Fibroblast of skin of abdomen (primary cell): ENCODE data around the gene MLLT11.
A peak's percentile ranks its signal among the peaks of the same experiment; 100 is the strongest.
"Not testable (repeated sequence)": the region's sequence is repeated elsewhere in the genome, so short reads cannot be mapped to it uniquely, and the experiment has no call there.

ENCODE experiments used
- DNase-seq: peaks from one replicate; pipeline ENCODE4 v3.0.0-alpha.2; 2013

Gene MLLT11

DNA sequence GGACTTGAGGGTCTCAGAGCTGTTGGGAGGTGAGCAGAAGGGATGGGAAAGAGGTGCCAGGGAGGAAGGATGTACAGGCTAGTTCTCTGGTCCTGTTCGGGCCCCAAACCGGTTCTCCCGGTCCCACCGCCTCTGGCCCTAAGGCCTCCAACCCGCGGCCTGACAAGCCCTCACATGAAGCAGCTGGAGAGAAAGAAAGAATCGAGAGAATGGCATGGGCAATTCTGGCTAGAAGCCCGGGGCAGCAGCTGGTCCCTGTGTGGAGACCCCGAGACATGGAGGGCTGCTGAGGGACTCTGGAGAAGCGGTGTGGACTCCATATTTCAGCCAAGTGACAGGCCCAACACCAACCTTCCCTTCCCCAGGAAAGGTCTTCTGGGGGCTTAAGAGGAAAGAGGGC, 1.5 kb upstream of the MLLT11 start:
- no peak for DNase-seq

DNA sequence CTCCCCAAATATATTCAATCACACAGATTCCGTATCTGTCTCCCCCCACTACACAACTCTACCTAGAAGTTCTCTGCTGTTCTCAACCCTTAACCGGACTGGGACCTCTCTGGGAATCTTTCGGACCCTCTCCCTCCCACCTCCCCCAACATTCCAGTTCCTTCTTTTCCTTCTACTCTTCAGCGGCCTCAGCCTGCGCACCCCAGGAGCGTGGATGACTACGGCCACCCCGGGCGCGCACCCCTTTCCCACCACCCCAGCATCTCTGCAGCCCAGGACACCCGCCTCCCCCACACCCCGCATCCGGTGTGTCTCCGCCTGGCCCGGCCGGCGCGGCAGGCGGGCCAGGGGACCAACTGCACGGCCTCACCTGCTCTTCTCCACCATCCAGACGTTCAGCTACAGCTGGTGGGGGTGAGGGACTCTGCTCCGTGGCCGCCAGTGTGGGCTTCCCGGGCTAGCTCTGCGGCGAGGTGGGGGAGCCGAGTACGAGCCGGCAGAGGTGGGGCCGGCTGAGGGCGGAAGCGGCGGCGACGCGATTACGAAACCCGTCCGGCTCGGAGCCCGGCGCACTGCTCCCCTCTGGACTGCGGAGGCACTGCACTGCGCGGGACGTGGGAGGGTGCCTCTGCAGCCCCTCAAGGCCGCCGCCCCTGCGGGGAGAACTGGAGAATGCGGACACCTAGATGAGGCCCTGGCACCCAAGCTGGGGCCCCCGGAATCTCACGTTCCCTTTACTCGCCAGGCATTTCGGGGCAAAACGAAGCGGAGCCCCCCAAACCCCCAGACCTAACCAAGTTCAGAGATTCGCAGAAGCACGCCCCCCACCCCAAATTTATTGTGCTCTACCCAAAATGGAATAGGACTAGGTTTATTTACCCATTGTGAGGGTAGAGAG, 839 bp upstream of the MLLT11 start, which contains the start of gene CDC42SE1:
TSS of gene CDC42SE1 (minus strand) at position 514 of the 898 bp plus-strand sequence. CDS start 3,892 bp downstream, outside the sequence.
- peak; percentile 85 for DNase-seq

DNA sequence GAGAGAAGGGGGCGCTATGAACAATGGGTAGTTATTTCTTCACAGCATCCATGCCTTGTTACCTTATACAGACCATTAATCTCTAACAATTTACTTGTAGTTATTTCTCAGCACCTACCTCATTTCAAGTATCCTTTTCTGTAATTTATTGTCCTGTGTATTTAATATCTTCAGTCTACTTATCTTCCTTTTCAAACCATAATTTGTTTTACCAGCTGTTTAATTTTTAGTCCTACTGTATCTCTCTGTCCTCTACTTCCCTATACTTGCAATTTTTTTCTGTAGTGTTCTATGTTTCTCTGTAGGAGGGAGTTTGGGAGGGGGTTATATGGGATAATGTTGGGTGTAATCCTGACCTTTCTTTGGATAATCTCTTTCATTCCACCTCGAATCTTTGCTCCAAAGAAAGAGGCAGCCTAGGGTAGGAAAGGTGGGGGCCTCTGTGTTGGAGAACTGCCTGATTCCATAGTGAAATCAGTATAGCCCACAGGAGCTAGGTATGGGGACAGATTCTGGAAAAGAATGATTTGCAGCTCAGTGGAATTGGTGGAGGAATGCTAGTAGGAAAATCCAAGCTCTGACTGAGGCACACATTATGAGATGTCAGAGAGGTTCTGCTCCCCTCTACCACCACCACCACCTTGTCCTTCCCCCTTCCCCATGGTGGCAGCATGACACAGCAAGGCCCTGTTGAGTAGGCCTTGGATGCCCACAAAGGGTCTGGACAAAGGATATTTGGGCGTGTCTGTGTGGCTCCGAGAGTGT, 642 bp downstream of the MLLT11 start:
- no peak for DNase-seq

DNA sequence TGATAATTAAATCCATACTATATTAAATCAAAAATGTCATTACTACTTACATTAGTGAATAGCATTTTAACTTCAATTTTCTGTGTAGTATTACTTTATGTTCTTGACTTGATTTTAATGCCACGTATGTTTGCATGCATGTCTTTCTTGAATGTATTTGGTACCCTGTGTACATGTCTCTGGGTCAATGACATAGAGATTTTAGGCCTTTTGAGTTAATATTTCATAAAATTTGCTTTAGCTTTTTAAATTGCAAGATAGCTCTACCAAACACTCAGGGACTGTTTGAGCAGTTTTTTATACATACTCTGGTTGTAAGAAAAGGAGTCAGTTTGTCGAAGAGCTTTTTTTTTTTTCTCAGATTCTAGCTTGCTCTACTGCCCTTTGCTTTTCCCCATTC, 1.5 kb downstream of the MLLT11 start:
- no peak for DNase-seq

DNA sequence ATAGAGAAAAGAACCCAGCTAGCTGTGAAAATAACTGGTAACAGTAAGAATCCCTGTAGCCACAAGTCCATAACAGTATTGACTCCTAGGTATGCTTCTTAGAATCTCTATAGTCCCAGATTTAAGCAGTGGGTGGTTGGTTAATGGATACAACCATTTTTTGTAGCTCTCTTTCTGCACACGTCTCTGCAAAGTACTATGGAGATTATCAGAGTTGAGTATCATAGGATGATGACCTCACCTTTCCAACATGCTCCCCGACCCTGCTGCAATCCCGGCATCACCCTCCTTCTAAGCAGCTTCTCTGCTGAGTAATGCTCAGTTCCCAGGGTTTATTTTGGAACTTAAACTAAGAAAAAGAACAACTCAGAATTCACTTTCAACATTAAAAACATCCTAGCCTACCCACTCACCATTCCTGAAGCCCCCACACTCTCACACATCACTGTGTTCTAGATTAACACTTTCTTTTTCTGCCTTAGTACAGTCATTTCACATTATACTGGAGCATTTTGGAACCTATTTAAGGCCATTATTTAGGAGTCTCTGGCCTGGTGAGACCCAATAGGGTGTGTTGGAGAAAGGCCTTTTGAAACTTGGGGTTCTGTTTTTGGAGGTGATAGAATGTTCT, 2.7 kb downstream of the MLLT11 start:
- DNase-seq, result peak; percentile 82

DNA sequence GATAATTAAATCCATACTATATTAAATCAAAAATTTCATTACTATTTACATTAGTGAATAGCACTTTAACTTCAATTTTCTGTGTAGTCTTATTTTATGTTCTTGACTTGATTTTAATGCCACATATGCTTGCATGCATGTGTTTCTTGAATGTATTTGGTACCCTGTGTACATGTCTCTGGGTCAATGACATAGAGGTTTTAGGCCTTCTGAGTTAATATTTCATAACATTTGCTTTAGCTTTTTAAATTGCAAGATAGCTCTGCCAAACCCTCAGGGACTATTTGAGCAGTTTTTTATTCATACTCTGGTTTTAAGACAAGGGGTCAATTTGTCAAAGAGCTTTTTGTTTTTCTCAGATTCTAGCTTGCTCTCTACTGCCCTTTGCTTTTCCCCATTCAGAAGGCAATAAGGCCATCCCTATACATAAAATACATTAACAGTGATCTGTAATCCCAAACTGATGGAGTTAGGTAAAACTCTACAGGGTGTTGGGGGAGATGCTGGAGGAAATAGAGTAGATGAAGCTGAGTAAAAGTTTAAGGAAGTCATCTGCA, 5.0 kb downstream of the MLLT11 start:
- no peak for DNase-seq

DNA sequence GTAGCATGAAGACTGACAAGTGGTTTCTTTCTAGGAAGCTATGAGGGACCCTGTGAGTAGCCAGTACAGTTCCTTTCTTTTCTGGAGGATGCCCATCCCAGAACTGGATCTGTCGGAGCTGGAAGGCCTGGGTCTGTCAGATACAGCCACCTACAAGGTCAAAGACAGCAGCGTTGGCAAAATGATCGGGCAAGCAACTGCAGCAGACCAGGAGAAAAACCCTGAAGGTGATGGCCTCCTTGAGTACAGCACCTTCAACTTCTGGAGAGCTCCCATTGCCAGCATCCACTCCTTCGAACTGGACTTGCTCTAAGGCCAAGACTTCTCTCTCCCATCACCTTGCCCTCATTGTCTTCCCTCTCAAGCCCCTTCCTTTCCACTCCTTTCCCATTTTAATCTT, 7.0 kb downstream of the MLLT11 start:
- DNase-seq, result no peak

DNA sequence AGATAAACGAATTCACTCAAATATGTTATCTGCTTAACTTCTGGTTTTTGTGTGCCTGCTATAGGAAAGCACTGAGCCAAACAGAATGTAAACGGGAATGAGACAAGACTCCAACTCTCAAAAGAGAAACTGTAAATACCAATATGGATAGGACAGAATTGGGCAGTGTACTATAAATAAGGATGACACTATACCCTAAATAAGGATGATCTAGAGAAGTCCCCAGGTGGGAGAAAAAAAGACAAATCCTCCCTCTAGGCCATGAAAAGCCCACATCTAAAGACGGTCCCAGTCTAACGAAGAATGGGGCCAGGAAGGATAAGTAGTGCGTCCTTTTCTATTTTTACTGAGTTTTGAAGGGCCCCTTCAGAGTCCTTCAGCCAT, 8.9 kb downstream of the MLLT11 start:
- no peak for DNase-seq

DNA sequence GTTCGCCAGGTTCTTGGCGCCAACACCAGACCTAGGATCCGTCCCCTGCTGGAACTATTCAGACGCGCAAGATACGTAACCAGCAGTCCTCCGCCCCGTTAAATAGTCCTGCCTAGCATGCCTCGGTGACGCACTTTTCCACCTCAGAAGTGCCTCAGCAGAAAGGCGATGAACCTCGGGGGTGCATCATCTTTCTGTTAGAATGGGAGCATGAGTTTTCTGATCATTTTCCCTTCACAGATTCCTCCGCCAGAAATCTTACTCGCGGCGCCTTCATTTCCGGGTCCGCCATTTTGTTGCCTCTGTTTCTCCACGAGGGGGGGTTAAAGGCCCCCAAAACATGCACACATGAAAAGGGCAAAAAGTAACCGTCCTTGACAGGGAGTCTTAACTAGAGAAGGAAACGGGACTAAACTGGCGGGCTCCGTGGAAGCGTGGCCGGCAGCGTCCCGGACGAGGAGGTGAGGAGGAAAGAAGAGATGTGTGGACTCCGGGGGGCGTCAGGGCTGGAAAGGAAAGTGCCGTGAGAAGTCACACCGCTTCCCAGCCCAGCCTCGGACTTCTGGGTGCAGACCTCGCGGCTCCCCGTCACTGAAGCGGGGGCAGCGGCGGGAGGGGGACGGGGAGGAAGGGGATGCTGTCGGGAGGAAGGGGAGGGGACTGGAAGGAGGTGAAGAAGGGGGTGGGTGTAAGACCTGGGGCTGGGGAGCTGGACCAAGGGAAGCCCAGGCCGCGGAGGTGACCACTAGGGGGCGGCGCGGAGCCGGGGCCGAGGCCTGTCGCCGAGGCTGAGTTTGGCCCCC, 10.5 kb downstream of the MLLT11 start, which contains the start of gene GABPB2:
TSS of gene GABPB2 (plus strand) at position 288 of the 803 bp plus-strand sequence. CDS start 17,429 bp downstream, outside the sequence.
- DNase-seq, result peak; percentile 97

DNA sequence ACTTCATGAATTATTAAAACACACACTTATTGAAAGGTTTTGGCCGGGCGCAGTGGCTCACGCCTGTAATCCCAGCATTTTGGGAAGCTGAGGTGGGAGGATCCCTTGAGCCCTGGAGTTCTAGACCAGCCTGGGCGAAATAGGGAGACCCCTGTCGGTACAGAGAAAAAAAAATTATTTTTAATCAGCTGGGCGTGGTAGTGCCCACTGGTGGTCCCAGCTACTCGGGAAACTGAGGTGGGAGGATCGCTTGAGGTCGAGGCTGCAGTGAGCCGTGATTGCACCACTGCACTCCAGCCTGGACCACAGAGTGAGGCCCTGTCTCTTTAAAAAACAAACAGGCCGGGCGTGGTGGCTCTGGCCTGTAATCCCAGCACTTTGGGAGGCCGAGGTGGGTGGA, 12.0 kb downstream of the MLLT11 start:
- no peak for DNase-seq

DNA sequence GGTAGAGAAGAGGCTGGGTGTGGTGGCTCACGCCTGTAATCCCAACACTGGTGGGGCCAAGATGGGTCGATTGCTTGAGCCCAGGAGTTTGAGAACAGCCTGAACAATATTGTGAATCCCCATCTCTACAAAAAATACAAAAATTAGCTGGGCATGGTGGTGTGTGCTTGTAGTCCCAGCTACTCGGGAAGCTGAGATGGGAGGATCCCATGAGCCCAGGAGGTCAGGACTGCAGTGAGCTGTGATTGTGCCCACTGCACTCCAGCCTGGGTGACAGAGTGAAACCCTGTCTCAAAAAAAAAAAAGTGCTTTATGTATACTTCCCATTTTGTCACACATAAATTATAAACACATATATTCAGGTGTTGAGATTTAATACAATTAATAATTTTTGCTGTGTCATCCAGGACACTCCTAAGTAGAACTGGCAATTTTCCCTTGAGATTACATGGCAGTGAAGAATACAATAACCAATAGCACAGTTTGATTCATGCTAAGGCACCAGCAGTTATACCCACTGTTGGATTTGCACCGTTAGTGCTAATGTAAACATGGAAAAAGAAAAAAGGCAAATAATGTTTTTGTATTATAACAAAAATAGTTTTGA, 25.9 kb downstream of the MLLT11 start:
- no peak for DNase-seq

DNA sequence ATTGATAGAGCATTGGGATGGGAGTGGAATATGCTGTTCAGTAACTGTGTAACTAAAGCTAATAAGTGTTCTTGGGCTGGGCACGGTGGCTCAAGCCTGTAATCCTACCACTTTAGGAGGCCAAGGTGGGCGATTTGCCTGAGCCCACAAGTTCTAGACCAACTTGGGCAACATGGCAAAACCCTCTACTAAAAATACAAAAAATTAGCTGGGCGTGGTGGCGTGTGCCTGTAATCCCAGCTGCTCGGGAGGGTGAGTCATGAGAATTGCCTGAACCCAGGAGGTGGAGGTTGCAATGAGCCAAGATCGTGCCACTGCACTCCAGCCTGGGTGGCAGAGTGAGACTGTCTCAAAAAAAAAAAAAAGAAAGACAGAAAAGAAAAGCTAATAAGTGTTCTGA, 37.2 kb downstream of the MLLT11 start:
- DNase-seq, result not testable (repeated sequence)

DNA sequence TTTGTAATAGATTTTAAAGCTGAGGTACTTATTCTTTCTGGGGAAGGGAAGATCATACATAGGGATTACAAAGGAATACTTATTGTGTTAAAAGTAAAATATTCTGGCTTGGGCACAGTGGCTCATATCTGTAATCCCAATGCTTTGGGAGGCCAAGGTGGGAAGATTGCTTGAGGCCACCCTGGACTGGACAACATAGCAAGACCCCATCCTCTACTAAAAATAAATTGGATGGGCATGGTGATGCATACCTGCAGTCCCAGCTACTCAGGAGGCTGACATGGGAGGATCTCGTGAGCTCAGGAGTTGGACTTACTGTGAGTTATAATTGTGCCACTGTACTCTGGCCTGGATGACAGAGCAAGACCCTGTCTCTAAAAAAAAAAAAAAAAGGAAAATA, 37.9 kb downstream of the MLLT11 start:
- DNase-seq, result no peak

DNA sequence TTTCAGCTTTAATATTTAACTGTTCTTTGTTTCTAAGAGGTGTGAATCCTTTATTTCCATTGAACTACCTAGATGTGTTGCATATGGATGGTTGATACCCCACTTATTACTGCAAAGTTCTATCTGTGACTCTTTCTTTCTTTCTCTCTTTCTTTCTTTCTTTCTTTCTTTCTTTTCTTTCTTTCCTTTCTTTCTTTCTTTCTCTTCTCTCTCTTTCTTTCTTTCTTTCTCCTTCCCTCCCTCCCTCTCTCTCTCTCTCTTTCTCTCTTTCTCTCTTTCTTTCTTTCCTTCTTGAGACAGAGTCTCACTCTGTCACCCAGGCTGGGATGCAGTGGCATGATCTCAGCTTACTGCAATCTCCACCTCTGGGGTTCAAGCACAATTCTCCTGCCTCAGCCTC, 44.4 kb downstream of the MLLT11 start:
- DNase-seq, result no peak

DNA sequence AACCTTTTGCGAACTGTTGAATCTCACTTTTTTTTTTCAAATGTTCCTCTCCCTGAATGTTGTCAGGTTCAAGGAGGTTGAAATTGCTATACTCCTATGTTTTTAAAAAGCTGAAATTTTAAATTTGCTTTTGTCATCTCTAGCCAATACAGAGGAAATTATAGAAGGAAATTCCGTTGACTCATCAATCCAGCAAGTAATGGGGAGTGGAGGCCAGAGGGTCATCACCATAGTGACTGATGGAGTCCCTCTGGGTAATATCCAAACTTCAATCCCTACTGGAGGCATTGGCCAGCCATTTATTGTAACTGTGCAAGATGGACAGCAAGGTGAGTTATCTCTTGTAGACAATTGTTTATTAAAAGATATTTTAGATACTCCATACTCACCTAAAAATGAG, 46.7 kb downstream of the MLLT11 start:
- DNase-seq, result peak; percentile 35

DNA sequence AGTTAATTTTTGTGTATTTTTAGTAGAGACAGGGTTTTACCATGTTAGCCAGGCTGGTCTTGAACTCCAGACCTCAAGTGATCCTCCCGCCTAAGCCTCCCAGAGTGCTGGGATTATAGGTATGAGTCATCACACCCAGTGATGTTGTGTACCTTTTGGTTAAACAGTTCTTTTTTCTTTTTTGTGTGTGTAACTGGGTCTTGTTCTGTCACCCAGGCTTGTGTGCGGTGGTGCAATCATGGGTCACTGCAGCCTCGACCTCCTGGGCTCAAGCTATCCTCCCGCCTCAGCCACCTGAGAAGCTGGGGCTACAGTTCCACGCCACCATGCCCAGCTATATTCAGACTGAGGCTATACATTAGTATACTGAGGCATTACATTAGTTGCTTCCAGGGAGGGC, 48.1 kb downstream of the MLLT11 start:
- DNase-seq, result no peak

DNA sequence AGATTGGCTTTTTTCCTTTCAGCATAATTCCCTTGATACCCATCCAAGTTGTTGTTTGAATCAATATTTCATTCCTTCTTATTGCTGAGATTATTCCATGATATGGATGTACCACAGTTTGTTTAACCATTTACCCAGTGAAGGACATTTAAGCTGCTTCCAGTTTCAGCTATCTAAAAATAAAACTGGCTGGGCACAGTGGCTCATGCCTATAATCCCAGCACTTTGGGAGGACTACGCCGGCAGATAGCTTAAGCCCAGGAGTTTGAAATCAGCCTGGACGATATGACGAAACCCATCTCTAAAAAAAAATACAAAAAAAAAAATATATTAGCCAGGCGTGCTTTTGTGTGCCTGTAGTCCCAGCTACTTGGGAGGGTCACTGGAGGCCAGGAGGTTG, 53.7 kb downstream of the MLLT11 start:
- DNase-seq, result no peak
